Stimulated activated CD8-positive, alpha-beta memory T cell treated with anti-CD3 and anti-CD28 coated beads, Interleukin-7, amount 100 ng/mL, for 24 hours (primary cell): Measurements from ENCODE around the gene CD48.

Experiments used
- DNase-seq: peaks from one replicate; pipeline ENCODE4 v3.0.0-alpha.2; 2020; ENCODE audit warnings: low read depth

Gene CD48

DNA sequence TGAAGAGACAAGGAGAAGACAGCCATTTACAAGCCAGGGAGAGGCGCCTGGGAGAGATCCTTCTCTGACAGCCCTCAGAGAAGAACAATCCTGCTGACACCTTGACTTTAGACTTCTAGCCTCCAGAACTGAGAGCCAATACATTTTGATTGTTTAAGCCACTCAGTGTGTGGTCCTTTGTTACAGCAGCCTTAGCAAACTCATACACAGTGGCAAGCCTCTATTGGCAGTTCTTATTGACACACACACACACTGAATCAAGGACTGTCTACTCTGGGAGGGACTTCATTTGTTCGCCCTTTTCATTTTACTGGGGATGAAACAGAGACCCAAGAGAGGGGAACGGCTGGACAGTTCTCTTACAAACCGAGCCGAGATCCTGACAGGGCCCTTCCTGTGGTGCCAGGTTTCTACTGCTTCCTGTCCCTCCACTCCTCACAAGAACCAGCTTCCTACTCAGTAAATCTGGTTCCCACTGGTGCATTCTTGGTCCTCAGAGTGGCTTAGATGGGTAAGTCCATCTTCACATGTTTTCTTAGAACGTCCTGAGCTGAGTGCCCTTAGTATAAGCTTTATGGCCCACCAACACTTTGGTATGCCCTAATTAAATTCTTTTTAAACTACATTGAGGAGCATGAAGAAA is 79.5 kb downstream of the CD48 start:
- DNase-seq = no peak

DNA sequence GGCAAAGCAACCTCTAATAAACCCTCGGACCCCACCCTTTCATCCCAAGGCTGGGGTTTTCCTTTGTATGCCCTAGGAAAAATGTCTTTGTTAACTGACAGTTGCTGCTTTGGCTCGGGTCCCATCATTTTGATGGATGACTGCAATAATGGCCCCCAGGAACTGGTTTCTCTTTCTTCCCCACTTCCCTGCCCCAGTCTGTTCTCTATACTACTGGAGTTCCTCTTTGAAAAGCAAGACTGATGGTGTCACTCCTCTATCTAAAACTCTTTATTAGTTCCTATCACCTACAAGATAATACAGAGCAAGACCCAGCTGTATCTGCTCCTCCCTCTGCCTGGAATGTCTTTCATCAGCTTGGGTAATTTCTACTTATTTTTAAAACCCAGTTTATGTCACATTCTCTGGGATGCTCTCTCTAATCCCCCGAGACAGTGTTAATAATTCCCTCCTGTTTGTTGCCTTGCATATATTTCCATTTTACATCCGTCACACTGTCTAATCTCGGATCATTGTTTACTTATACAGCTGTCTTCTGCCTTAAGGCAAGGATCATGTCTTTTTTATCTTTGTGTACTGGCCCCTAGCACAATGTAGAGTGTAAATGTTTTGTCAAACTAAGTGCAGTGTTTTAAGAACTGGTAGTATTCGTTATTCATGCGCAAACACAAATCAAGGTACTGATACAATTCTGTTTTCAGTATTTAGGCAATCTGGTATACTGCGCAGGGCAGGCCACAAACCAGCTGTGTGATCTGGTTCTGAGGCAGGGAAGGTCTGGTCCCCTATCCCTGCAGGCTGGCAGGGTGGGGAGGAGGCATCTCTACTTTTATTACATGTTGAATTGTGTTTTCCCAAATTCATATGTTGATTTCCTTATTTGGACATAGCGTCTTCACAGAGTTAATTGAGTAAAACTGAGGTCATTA is 80.8 kb downstream of the CD48 start:
- DNase-seq = no peak

DNA sequence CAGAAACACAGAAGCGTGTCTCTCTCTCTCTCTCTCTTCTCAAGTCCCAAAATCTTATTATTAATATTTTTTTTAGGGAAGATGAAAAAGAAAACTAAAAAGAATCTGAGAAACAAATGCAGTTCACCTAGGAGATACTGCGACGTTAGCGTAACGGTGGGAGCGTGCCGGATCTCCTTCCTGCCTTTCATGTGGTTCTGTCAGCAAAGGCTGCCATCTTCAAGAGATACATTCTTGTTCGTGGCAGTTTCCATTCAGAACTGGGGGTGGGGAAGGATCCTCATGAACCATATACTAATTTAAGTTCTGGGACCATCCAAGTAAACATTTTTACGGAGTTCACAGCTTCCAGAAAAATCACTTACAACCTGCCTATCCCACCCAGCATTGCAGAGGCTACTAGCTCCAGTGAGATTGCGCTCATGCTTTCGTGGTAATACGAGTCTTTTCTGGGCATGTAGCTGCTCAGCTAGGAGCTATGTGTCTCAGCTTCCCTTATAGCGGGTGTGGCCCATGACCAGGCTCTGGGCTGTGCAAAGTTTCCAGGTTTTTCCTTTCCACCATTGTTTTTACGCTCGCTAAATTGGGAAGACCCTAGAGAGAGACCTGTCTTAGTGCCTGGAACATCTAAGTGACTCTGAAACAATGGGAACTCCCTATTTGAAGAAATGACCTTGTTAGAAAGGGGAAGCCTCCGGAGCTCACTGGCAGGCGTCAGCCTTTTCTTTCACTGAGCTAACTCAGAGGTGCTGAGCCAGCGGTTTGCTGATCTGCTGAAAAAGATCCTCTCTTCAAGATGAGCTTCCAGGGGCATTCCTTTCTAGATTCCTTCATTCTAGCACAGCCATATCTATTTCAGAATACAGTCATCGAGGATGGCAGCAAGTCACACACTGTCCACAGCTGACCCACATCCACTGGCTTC is 82.1 kb downstream of the CD48 start:
- DNase-seq = no peak

DNA sequence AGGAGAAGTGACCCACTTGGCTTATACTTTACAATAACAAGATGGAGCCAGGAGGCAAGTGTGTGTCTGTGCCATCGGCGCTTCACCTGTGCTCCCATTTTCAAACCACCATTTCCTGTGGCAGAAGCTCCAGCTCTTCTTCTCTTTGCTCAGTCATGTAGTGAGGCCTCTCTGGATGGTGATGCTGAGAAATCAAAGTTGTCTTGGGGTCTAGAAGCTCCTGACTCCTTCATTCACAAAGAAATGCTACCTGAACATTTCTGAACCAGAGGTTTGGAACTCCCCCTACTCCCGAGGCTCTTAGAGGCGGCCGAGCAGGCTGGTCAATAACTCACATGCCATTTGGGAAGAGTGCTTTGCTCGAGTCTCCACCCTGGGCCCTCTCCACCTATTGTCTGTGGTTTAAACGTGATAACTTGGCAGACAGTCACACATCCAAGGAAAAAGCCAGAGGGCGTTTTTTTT is 82.8 kb downstream of the CD48 start:
- no peak for DNase-seq
